BLaER1 (cell line): ENCODE results near the gene PCP2.

Experiments
- H3K27ac ChIP-seq: shearing (Covaris generic); formaldehyde crosslinking; 2 replicates; pipeline ENCODE4 v1.8.1; 2022
- H3K27me3 ChIP-seq: shearing (Covaris generic); formaldehyde crosslinking; 2 replicates; pipeline ENCODE4 v1.8.1; 2022
- H3K36me3 ChIP-seq: shearing (Covaris generic); formaldehyde crosslinking; 2 replicates; pipeline ENCODE4 v1.8.1; 2022
- H3K4me1 ChIP-seq: shearing (Covaris generic); formaldehyde crosslinking; 2 replicates; pipeline ENCODE4 v1.8.1; 2022
- H3K4me2 ChIP-seq: shearing (Covaris generic); formaldehyde crosslinking; 2 replicates; pipeline ENCODE4 v1.8.1; 2022
- H3K4me3 ChIP-seq: shearing (Covaris generic); formaldehyde crosslinking; 2 replicates; pipeline ENCODE4 v1.8.1; 2022
- H3K9ac ChIP-seq: shearing (Covaris generic); formaldehyde crosslinking; 2 replicates; pipeline ENCODE4 v1.8.1; 2022
- H3K9me3 ChIP-seq: shearing (Covaris generic); formaldehyde crosslinking; 2 replicates; pipeline ENCODE4 v1.8.1; 2022
- H4K20me1 ChIP-seq: shearing (Covaris generic); formaldehyde crosslinking; 2 replicates; pipeline ENCODE4 v1.8.1; 2022
- Cebpa-rat ChIP-seq: shearing (Covaris generic); IDR thresholded peaks from 2 replicates; pipeline ENCODE4 v1.8.1; 2022

PCP2 gene

DNA sequence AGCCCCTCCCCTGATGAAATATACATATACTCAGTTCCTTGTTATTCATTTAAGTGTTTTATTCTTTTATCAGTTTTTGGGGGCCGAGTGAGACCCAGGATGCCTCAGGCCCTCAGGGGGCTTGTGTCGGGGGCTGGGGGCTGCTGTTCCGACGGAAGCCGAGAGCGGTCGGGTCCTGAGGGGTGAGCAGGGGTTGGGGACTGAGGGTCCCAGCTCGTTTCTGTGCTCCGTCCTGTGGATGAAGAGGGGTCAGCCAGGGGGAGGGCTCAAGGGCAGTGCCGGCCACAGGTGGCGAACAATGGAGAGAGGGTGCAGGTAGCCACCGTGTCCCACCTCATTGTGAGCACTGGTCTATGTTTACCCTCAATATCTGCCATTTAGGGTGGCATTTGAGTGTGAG is 1.9 kb downstream of the PCP2 start:
- H3K9me3 ChIP-seq = no peaks in the 10 kb centered on the region
- peaks cover 58% of the 10 kb centered on the region for H3K4me1 ChIP-seq
- no peak overlapping the region for H3K4me3 ChIP-seq
- TF ChIP-seq Cebpa-rat = no peak
- H3K27ac ChIP-seq = no peak overlapping the region
- peaks cover 25% of the 10 kb centered on the region for H4K20me1 ChIP-seq
- peaks cover 32% of the 10 kb centered on the region for H3K36me3 ChIP-seq
- no peak overlapping the region for H3K9ac ChIP-seq
- H3K27me3 ChIP-seq = no peaks in the 10 kb centered on the region
- H3K4me2 ChIP-seq = no peak overlapping the region

GRCh38 chr19:7629347-7630054 is 4.0 kb downstream of the PCP2 start, which contains the start of the genes PET100 and XAB2:
Gene PET100 (plus strand): TSS chr19:7629793. CDS start chr19:7629834, 41 bp downstream.
Gene XAB2 (minus strand): TSS chr19:7629545. CDS start chr19:7629527, 18 bp downstream.
- Histone ChIP-seq H3K4me1 (peaks cover 37% of the 10 kb centered on the region), H3K27me3 (no peaks in the 10 kb centered on the region), H3K4me2 (peak within 1 kb of the TSS; percentile 98), H3K36me3 (peaks cover 53% of the 10 kb centered on the region), H3K4me3 (peak within 1 kb of the TSS; percentile 85), H3K9ac (peak within 1 kb of the TSS; percentile 93), H3K9me3 (no peaks in the 10 kb centered on the region), H4K20me1 (peaks cover 43% of the 10 kb centered on the region), H3K27ac (peak within 1 kb of the TSS; percentile 89)
- no peak for TF ChIP-seq Cebpa-rat

GRCh38 chr19:7628589-7629311 is 4.8 kb downstream of the PCP2 start:
- no peak for TF ChIP-seq Cebpa-rat
- Histone ChIP-seq H3K9ac (peak overlapping the region; percentile 93), H4K20me1 (peaks cover 48% of the 10 kb centered on the region), H3K4me3 (peak overlapping the region; percentile 85), H3K27ac (peak overlapping the region; percentile 89), H3K9me3 (no peaks in the 10 kb centered on the region), H3K27me3 (no peaks in the 10 kb centered on the region), H3K4me2 (peak overlapping the region; percentile 98), H3K4me1 (peaks cover 30% of the 10 kb centered on the region), H3K36me3 (peaks cover 61% of the 10 kb centered on the region)

GRCh38 chr19:7627166-7627565 is 6.4 kb downstream of the PCP2 start:
- no peak overlapping the region for H3K27ac ChIP-seq
- no peak overlapping the region for H3K9ac ChIP-seq
- peaks cover 67% of the 10 kb centered on the region for H3K36me3 ChIP-seq
- no peak overlapping the region for H3K4me3 ChIP-seq
- no peaks in the 10 kb centered on the region for H3K27me3 ChIP-seq
- peaks cover 55% of the 10 kb centered on the region for H4K20me1 ChIP-seq
- no peak overlapping the region for H3K4me2 ChIP-seq
- H3K9me3 ChIP-seq = no peaks in the 10 kb centered on the region
- TF ChIP-seq Cebpa-rat = no peak
- H3K4me1 ChIP-seq = peaks cover 22% of the 10 kb centered on the region

DNA sequence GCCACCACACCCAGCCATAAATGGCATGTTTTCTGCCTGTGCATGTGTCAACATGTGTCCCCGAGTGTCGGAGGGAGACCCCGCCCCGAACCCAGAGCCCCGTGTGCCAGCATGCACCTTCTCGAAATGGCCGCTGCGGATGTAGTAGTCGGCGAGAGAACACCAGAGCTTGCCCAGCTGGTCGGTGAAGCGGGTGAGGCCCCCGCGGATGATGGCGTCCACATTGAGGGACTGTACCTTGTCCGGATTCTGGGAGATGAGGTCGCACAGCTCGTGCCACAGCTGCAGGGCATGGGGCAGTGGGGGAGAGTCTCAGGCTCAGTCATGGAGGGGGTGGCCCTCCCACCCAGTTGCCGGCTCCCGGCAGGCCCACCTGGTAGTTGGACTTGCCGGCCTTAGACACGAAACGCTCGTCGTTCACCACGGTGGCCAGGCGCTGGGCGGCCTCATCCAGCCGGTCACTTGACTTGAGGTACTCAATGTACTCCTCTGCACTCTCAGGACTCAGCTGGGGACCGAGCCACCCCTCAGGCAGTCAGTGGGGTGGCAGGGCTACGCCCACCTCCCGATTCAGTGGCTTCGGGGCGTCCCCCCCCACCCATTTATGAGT is 7.7 kb downstream of the PCP2 start:
- Histone ChIP-seq H3K36me3 (peaks cover 71% of the 10 kb centered on the region), H3K9ac (no peak overlapping the region), H3K4me2 (no peak overlapping the region), H4K20me1 (peaks cover 64% of the 10 kb centered on the region), H3K27me3 (no peaks in the 10 kb centered on the region), H3K4me3 (no peak overlapping the region), H3K4me1 (peaks cover 20% of the 10 kb centered on the region), H3K27ac (no peak overlapping the region), H3K9me3 (no peaks in the 10 kb centered on the region)
- TF ChIP-seq Cebpa-rat = no peak

DNA sequence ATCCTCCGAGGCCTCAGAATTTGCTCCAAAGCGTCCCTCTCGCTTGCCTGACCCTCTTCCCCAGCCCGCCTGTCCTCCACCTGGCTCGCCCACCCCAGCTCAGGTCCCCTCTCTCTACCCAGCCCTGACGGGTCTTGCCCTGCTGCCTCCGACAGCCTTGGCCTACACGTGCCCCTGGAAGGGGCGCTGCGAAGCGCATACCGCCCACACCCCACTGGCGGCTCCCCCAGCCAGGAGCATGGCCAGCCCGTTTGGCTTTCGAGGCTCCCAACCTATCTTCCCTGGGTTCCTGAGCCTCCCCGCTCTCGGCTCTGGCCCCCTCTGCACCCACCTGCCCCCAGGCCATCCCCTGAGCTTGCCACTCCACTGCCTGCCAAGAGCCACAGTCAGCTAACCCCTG is 8.7 kb downstream of the PCP2 start:
- H3K4me1 ChIP-seq = peaks cover 12% of the 10 kb centered on the region
- H3K27ac ChIP-seq = no peak overlapping the region
- H3K4me2 ChIP-seq = no peak overlapping the region
- TF ChIP-seq Cebpa-rat = no peak
- H4K20me1 ChIP-seq = peaks cover 64% of the 10 kb centered on the region
- H3K9ac ChIP-seq = no peak overlapping the region
- no peaks in the 10 kb centered on the region for H3K27me3 ChIP-seq
- no peaks in the 10 kb centered on the region for H3K9me3 ChIP-seq
- no peak overlapping the region for H3K4me3 ChIP-seq
- peaks cover 82% of the 10 kb centered on the region for H3K36me3 ChIP-seq

- H3K4me2 ChIP-seq = no peak overlapping the region
- H3K36me3 ChIP-seq = peaks cover 89% of the 10 kb centered on the region
- H3K4me1 ChIP-seq = peaks cover 12% of the 10 kb centered on the region
- H3K27ac ChIP-seq = no peak overlapping the region
- H4K20me1 ChIP-seq = peaks cover 66% of the 10 kb centered on the region
- no peak overlapping the region for H3K4me3 ChIP-seq
- no peaks in the 10 kb centered on the region for H3K27me3 ChIP-seq
- H3K9ac ChIP-seq = no peak overlapping the region
- TF ChIP-seq Cebpa-rat = no peak
- H3K9me3 ChIP-seq = no peaks in the 10 kb centered on the region
Measured at GRCh38 chr19:7623725-7624603, 9.6 kb downstream of the PCP2 start.

- Histone ChIP-seq H3K36me3 (peaks cover 97% of the 10 kb centered on the region), H3K9ac (no peak overlapping the region), H3K4me1 (peaks cover 4% of the 10 kb centered on the region), H3K27ac (no peak overlapping the region), H4K20me1 (peaks cover 66% of the 10 kb centered on the region), H3K27me3 (no peaks in the 10 kb centered on the region), H3K4me3 (no peak overlapping the region), H3K4me2 (no peak overlapping the region), H3K9me3 (no peaks in the 10 kb centered on the region)
- no peak for TF ChIP-seq Cebpa-rat
Measured at GRCh38 chr19:7622933-7623685, 10.4 kb downstream of the PCP2 start.
